Right lobe of liver (tissue), 6 donors: ENCODE data around the gene PML. TPM values are rescaled to one million over a fixed set of nuclear protein-coding genes. Genes with fewer than 3 reads are reported as not detected.
"Not testable (repeated sequence)": the region's sequence is repeated elsewhere in the genome, so short reads cannot be mapped to it uniquely, and the experiment has no call there.

Experiments
- ATAC-seq, 4 donors: fragments of 200-7000 bp; cut with Tn5 transposase; one replicate each; pipeline ENCODE4 v1.9.1; 2020; ENCODE audit warnings: mild to moderate bottlenecking in 4 of 4, moderate library complexity in 4 of 4
- DNase-seq, 3 donors: peaks; one replicate each; pipeline ENCODE4 v3.0.0-alpha.2; 2020
- H3K27ac ChIP-seq, 3 donors: fragments of 200-600 bp; one replicate each; pipeline ENCODE4 v1.8.0; 2022
- H3K27me3 ChIP-seq, 2 donors: fragments of 200-600 bp; one replicate each; pipeline ENCODE4 v1.8.0; 2022
- H3K36me3 ChIP-seq, 4 donors: fragments of 200-600 bp; sonication (generic) in 1 of 4; one replicate each; pipeline versions ENCODE4 v1.5.1 to v1.8.0; 2017 to 2022; ENCODE audit warnings: control low read depth in 1 of 4
- H3K4me1 ChIP-seq, 4 donors: fragments of 200-600 bp; sonication (generic) in 1 of 4; one replicate each; pipeline versions ENCODE4 v1.5.1 to v1.8.0; 2017 to 2022; ENCODE audit warnings: control low read depth in 1 of 4
- H3K4me3 ChIP-seq, 3 donors: fragments of 200-600 bp; one replicate each; pipeline ENCODE4 v1.8.0; 2022
- H3K9me3 ChIP-seq, 4 donors: fragments of 200-600 bp; sonication (generic) in 1 of 4; one replicate each; pipeline versions ENCODE4 v1.5.1 to v1.8.0; 2017 to 2022; ENCODE audit warnings: control low read depth in 1 of 4
- CTCF ChIP-seq, 4 donors: fragments of 200-600 bp in 3 of 4; fragments of 450-650 bp in 1 of 4; IDR thresholded peaks; one replicate each; pipeline versions ENCODE4 v1.5.1 to v1.8.0; 2016 to 2022; ENCODE audit warnings: antibody characterized with exemption in 4 of 4, mild to moderate bottlenecking in 2 of 4
- WGBS: methylation state at CpG from one replicate; pipeline ENCODE4 v1.1.6; 2018; ENCODE audit warnings: low coverage, low lambda C conversion rate; ENCODE audit not compliant: insufficient coverage; ENCODE audit errors: missing lambda C conversion rate; 5-methylcytosine and 5-hydroxymethylcytosine counted together
- intact Hi-C, 2 donors: fragments of 100-400 bp; cut with DNase I; formaldehyde crosslinking; loops; one replicate each; pipeline versions ENCODE4 v1.11.2 to v1.14.1; 2022
- total RNA-seq, 6 experiments: library from RNA; depleted of rRNA in 2 of 6; stranded (reverse); fragments of >200 nt in 2 of 6; fragmentation: NEBNext Ultra II Directional in 3 of 6; extraction: Animal tissue kit (Norgen Biotek cat#: 25700) in 3 of 6; gene quantifications; one replicate each; pipeline versions ENCODE4 v1.1.0 to v1.2.4, GENCODE V29; 2016 to 2023
- donor health status: DM: no; HTN: yes; CAD: no.
- donor health status: DM: no; HTN: no; CAD: no.
- donor health status: DM: no; HTN: no; CAD: no.
- donor health status: DM: no; HTN: yes; CAD: no.
- donor health status: DM: no; HTN: yes; CAD: no.

Gene PML
- total RNA-seq, 6 experiments from 2014 or later, result 10.8 to 36.1 (median 16.7) TPM

- H3K9me3 ChIP-seq, H3K27me3 ChIP-seq, H3K27ac ChIP-seq, H3K4me1 ChIP-seq, H3K4me3 ChIP-seq, intact Hi-C loops, H3K36me3 ChIP-seq: not testable (repeated sequence)
- ATAC-seq (peak; percentile 98 to 99 (median 99)), DNase-seq (peak; percentile 56 to 74 (median 73))
- WGBS, result 21% methylated on average over 3 of the region's 13 CpGs
- peak; percentile 30 to 58 (median 55) for TF ChIP-seq CTCF (IDR thresholded peaks at IDR 0.05)
Measured at GRCh38 chr15:74065684-74066411, 71.3 kb downstream of the PML start.

GRCh38 chr15:74071645-74072044 is 77.1 kb downstream of the PML start:
- 94% methylated on average over 4 of the region's 6 CpGs for WGBS
- H3K27me3 ChIP-seq, H3K36me3 ChIP-seq, H3K4me1 ChIP-seq, intact Hi-C loops, ATAC-seq, DNase-seq, H3K4me3 ChIP-seq, H3K9me3 ChIP-seq, H3K27ac ChIP-seq: not testable (repeated sequence)

DNA sequence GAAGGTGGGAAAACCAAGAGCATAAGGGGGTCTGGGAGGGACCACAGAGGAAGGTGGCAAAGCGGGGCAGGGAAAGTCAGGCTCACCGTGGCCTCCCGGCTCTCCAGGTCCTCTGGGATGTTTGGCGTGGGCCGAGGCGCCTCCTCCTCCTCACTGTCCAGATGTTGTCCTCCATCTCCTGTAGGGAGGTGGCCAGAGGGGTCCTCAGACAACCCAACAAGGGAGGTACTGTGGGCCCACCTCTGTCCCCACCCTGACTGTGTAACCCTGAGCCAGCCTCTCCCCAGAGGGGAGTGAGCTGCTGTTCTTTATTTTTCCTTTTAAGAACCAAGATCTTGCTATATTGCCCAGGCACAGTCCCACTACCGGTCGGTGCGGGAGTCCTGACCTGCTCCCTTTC is 77.6 kb downstream of the PML start:
- H3K27me3 ChIP-seq, intact Hi-C loops, H3K4me1 ChIP-seq, H3K36me3 ChIP-seq, H3K27ac ChIP-seq, ATAC-seq, DNase-seq, H3K4me3 ChIP-seq, H3K9me3 ChIP-seq: not testable (repeated sequence)
- WGBS, result no CpG with 5 or more reads among the region's 9 CpGs

- DNase-seq, result peak in 2 of 3 donors; percentile 38 to 64
- H3K4me3 ChIP-seq, H3K27ac ChIP-seq, H3K27me3 ChIP-seq, intact Hi-C loops, H3K4me1 ChIP-seq, H3K9me3 ChIP-seq, H3K36me3 ChIP-seq, ATAC-seq: not testable (repeated sequence)
- WGBS, result 53% methylated on average over 6 of the region's 16 CpGs
- TF ChIP-seq CTCF (IDR thresholded peaks at IDR 0.05), result peak in 3 of 4 donors; percentile 14 to 42 (median 40)
Measured at GRCh38 chr15:74072614-74073337, 78.3 kb downstream of the PML start.

DNA sequence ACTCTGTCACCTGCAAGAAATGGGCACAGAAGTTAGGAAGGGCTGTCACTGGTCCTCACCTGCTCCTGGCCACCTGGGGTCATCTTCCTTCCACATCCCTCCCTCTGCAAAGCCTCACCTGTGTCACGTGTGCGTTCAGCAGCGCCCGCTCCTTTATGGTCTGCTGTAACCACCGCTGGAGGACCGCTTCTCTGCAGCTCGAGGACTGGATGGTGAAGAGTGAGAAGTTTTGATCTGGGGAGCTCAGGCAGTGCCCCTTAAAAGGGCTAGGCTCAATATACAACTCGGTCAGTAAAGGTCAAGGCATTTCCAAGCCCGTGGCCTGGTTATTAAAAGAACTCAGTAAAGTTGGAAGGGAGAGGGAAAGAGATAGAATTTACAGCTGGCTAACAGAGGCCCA is 81.3 kb downstream of the PML start:
- H3K27ac ChIP-seq, DNase-seq, intact Hi-C loops, H3K9me3 ChIP-seq, H3K36me3 ChIP-seq, ATAC-seq, H3K4me1 ChIP-seq, H3K4me3 ChIP-seq, H3K27me3 ChIP-seq: not testable (repeated sequence)
- WGBS, result 77% methylated on average over 5 of the region's 9 CpGs

- DNase-seq, intact Hi-C loops, H3K36me3 ChIP-seq, H3K4me3 ChIP-seq, H3K4me1 ChIP-seq, H3K27me3 ChIP-seq, ATAC-seq, H3K9me3 ChIP-seq, H3K27ac ChIP-seq: not testable (repeated sequence)
- no CpG with 5 or more reads among the region's 7 CpGs for WGBS
Measured at GRCh38 chr15:74082450-74082849, 87.9 kb downstream of the PML start, which contains the start of gene GOLGA6A. TSS of gene GOLGA6A (minus strand) at chr15:74082550. CDS start at chr15:74082509, 41 bp downstream.

DNA sequence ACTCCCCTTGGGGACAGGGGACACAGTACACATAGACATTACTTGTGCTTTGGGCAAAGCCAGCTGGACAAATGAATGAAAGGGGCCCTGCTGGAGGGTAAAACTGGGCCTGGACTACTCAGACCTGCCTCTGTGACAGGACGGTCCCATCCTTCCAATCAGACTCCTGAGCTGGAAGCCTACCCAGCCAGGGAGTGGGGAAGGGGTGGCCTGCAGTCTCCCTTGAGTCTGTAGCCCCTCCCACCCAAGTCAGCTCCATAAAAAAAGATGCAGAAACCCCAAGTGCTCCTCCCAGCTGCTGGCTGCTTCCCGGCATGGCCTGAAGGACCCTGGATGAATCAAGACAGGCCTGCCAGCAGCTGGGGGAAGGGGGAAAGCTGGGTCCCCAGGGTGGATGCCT is 100.1 kb downstream of the PML start:
- H3K4me1 ChIP-seq, H3K9me3 ChIP-seq, H3K27me3 ChIP-seq, H3K27ac ChIP-seq, ATAC-seq, intact Hi-C loops, H3K4me3 ChIP-seq, DNase-seq, H3K36me3 ChIP-seq: not testable (repeated sequence)
- no CpG with 5 or more reads among the region's 2 CpGs for WGBS

DNA sequence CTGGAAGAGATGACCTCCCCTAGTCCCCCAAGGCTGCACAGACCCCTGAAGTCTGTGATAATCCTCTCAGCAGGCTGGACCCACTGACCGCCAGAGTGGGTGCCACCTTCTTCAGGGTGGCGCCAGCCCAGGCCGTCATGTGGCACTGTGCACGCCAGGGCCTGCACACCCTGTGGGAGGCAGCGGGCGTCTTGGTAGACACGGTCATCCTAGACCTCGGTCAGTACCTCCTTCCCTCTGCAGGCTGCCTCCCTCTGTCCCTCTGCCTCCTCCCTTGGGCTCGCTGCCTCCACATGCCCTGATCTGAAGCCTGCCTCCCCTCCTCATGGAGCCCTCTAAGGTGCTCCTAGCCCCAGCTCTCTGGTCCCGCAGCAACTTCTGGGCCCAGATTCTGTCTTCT is 101.1 kb downstream of the PML start:
- H3K27ac ChIP-seq, ATAC-seq, H3K4me1 ChIP-seq, intact Hi-C loops, DNase-seq, H3K9me3 ChIP-seq, H3K27me3 ChIP-seq, H3K36me3 ChIP-seq, H3K4me3 ChIP-seq: not testable (repeated sequence)
- no CpG with 5 or more reads among the region's 10 CpGs for WGBS

DNA sequence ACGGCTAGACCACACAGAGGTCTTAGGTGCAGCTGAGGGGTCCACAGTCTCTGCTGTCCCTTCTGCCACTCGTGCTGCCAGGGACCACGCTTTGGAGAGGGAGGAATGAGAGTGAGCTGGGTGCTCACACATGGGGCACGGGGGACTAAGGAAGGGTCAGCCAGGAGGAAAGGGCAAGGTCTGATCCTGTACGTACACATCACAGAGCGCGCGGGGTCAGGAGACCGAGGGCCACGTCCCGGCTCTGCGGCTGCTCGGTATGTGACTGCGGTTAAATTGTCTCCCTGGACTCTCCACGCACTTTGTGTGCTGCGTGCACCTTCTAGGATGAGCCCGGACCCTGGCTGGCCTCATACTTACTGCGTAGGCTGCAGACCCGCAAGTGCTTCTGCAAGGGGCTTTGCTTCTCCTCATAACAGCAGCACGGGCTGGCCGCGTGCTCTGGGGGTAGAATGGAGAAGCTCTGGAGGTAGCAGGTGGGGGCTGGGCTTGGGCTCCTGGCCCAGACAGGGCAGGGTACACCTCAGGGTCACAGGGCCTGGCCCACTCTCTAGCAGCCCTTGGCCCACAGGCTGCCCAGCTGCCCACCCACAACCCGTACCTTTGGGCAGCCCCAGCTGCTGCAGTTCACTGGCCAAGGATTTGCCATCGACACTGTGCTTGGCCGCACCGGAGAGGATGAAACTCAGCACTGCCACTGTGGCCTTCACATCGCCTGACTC is 102.4 kb downstream of the PML start:
- intact Hi-C loops, H3K27me3 ChIP-seq: not testable (repeated sequence)
- WGBS, result no CpG with 5 or more reads among the region's 27 CpGs

More for the DNA sequence above, 102.4 kb downstream of the PML start:
- DNase-seq, H3K27ac ChIP-seq, H3K4me3 ChIP-seq, H3K9me3 ChIP-seq, H3K4me1 ChIP-seq, H3K36me3 ChIP-seq: not testable (repeated sequence)
- ATAC-seq, result peak; percentile 44 to 81 (median 68)
